Measurements from ENCODE around the gene SH2D1B.
"Not testable (repeated sequence)": the region's sequence is repeated elsewhere in the genome, so short reads cannot be mapped to it uniquely, and the experiment has no call there.

Gene SH2D1B

GRCh38 chr1:162360237-162360873 is 51.6 kb downstream of the SH2D1B start:
- no peak for DNase-seq

GRCh38 chr1:162359523-162360236 is 52.3 kb downstream of the SH2D1B start:
- DNase-seq = no peak

- no peak for DNase-seq
Measured at GRCh38 chr1:162358928-162359327, 53.0 kb downstream of the SH2D1B start.

- DNase-seq = no peak
Measured at GRCh38 chr1:162357681-162358266, 54.2 kb downstream of the SH2D1B start.

- no peak for DNase-seq
Measured at GRCh38 chr1:162353702-162354101, 58.2 kb downstream of the SH2D1B start.

- no peak for DNase-seq
Measured at GRCh38 chr1:162353078-162353477, 58.9 kb downstream of the SH2D1B start.

- DNase-seq = not testable (repeated sequence)
Measured at GRCh38 chr1:162351874-162352273, 60.1 kb downstream of the SH2D1B start.

- no peak for DNase-seq
Measured at GRCh38 chr1:162351246-162351842, 60.6 kb downstream of the SH2D1B start.

GRCh38 chr1:162349635-162350330 is 62.2 kb downstream of the SH2D1B start:
- no peak for DNase-seq

GRCh38 chr1:162347281-162347680 is 64.7 kb downstream of the SH2D1B start:
- DNase-seq = no peak

Measured in stimulated activated CD8-positive, alpha-beta memory T cell treated with anti-CD3 and anti-CD28 coated beads, Interleukin-4, amount 100 ng/mL, for 48 hours (primary cell).